MM.1S (cell line): ENCODE measurements around the gene TPSD1.

ENCODE experiments used
- DNase-seq: peaks from one replicate; pipeline ENCODE4 v3.0.0-alpha.2; 2015
- H2AFZ ChIP-seq: fragments of 300-600 bp; sonication (generic); 2 replicates; pipeline ENCODE4 v1.6.0; 2016; ENCODE audit warnings: antibody characterized with exemption, low read length
- H3F3A ChIP-seq: fragments of 300-600 bp; sonication (generic); 2 replicates; pipeline ENCODE4 v1.6.1; 2016; ENCODE audit warnings: mild to moderate bottlenecking, antibody characterized with exemption, low read length, moderate library complexity, mixed read lengths; ENCODE audit not compliant: insufficient read depth
- H3K27ac ChIP-seq: fragments of 300-600 bp; sonication (generic); 2 replicates; pipeline ENCODE4 v1.5.1; 2016; ENCODE audit warnings: mild to moderate bottlenecking, low read length
- H3K27me3 ChIP-seq: fragments of 300-600 bp; sonication (generic); replicated peaks from 2 replicates; pipeline ENCODE4 v1.6.0; 2016; ENCODE audit warnings: low read length; ENCODE audit not compliant: insufficient read depth
- H3K36me3 ChIP-seq: fragments of 300-600 bp; sonication (generic); replicated peaks from 2 replicates; pipeline ENCODE4 v1.6.1; 2016; ENCODE audit warnings: mild to moderate bottlenecking, low read length, mixed read lengths; ENCODE audit not compliant: insufficient read depth
- H3K4me1 ChIP-seq: fragments of 300-600 bp; sonication (generic); 2 replicates; pipeline ENCODE4 v1.6.1; 2016; ENCODE audit warnings: low read length, mixed read lengths
- H3K4me2 ChIP-seq: fragments of 300-600 bp; sonication (generic); 2 replicates; pipeline ENCODE4 v1.6.0; 2016; ENCODE audit warnings: low read depth, low read length
- H3K4me3 ChIP-seq: fragments of 300-600 bp; sonication (generic); 2 replicates; pipeline ENCODE4 v1.5.1; 2016; ENCODE audit warnings: low read length, mixed read lengths
- H3K79me2 ChIP-seq: fragments of 300-600 bp; sonication (generic); 2 replicates; pipeline ENCODE4 v1.6.1; 2016; ENCODE audit warnings: mixed run types, low read length, mixed read lengths
- H3K9ac ChIP-seq: fragments of 300-600 bp; sonication (generic); 2 replicates; pipeline ENCODE4 v1.6.1; 2016; ENCODE audit warnings: low read length, mixed read lengths
- H3K9me2 ChIP-seq: fragments of 300-600 bp; sonication (generic); replicated peaks from 2 replicates; pipeline ENCODE4 v1.6.1; 2016; ENCODE audit warnings: mild to moderate bottlenecking, low read length, mixed read lengths; ENCODE audit not compliant: insufficient read depth
- H3K9me3 ChIP-seq: fragments of 300-600 bp; sonication (generic); replicated peaks from 2 replicates; pipeline ENCODE4 v1.6.1; 2016; ENCODE audit warnings: mild to moderate bottlenecking, low read length, mixed read lengths; ENCODE audit not compliant: insufficient read depth
- H4K20me1 ChIP-seq: fragments of 300-600 bp; sonication (generic); 2 replicates; pipeline ENCODE4 v1.6.1; 2016; ENCODE audit warnings: mild to moderate bottlenecking, low read length, moderate library complexity, mixed read lengths; ENCODE audit not compliant: insufficient read depth
- CTCF ChIP-seq: fragments of 300-600 bp; sonication (generic); IDR thresholded peaks from 2 replicates; pipeline ENCODE4 v1.5.1; 2016; ENCODE audit warnings: antibody characterized with exemption, low read length, mixed read lengths
- EZH2 ChIP-seq: fragments of 300-600 bp; sonication (generic); optimal IDR thresholded peaks from 2 replicates; pipeline ENCODE3; 2017; ENCODE audit warnings: low read depth, mild to moderate bottlenecking, antibody characterized with exemption, low read length, mixed read lengths
- EZH2phosphoT487 ChIP-seq: fragments of 300-600 bp; sonication (generic); IDR thresholded peaks from 2 replicates; pipeline ENCODE4 v1.6.1; 2018; ENCODE audit warnings: antibody characterized with exemption, low read length

TPSD1 gene

GRCh38 chr16:1217526-1217925, 38.3 kb upstream of the TPSD1 start:
- no peaks in the 10 kb centered on the region for H3F3A ChIP-seq
- no peak overlapping the region for H3K4me3 ChIP-seq
- no peak overlapping the region for H3K9ac ChIP-seq
- no peak for DNase-seq
- H3K79me2 ChIP-seq: no peaks in the 10 kb centered on the region
- H2AFZ ChIP-seq: no peak overlapping the region
- no peaks in the 10 kb centered on the region for H3K36me3 ChIP-seq
- H4K20me1 ChIP-seq: no peaks in the 10 kb centered on the region
- no peaks in the 10 kb centered on the region for H3K4me1 ChIP-seq
- H3K9me3 ChIP-seq: no peaks in the 10 kb centered on the region
- no peaks in the 10 kb centered on the region for H3K9me2 ChIP-seq
- no peak overlapping the region for H3K4me2 ChIP-seq
- no peak for TF ChIP-seq EZH2
- no peak for TF ChIP-seq EZH2phosphoT487
- no peak for TF ChIP-seq CTCF
- H3K27ac ChIP-seq: no peak overlapping the region
- H3K27me3 ChIP-seq: peaks cover 98% of the 10 kb centered on the region

- H4K20me1 ChIP-seq: no peaks in the 10 kb centered on the region
- H3K9me3 ChIP-seq: no peaks in the 10 kb centered on the region
- no peak overlapping the region for H3K9ac ChIP-seq
- H3K4me1 ChIP-seq: no peaks in the 10 kb centered on the region
- H3K27me3 ChIP-seq: peaks cover 98% of the 10 kb centered on the region
- H3K36me3 ChIP-seq: no peaks in the 10 kb centered on the region
- TF ChIP-seq EZH2 (no peak), EZH2phosphoT487 (no peak), CTCF (no peak)
- no peak overlapping the region for H3K27ac ChIP-seq
- no peak overlapping the region for H2AFZ ChIP-seq
- H3K9me2 ChIP-seq: no peaks in the 10 kb centered on the region
- no peaks in the 10 kb centered on the region for H3F3A ChIP-seq
- no peak overlapping the region for H3K4me3 ChIP-seq
- H3K79me2 ChIP-seq: no peaks in the 10 kb centered on the region
- DNase-seq: no peak
- H3K4me2 ChIP-seq: no peak overlapping the region
Observed at GRCh38 chr16:1218061-1218929, 37.6 kb upstream of the TPSD1 start.

GRCh38 chr16:1218930-1219611, 36.8 kb upstream of the TPSD1 start:
- Histone ChIP-seq H3K9ac (no peak overlapping the region), H3K27me3 (peaks cover 98% of the 10 kb centered on the region), H3F3A (no peaks in the 10 kb centered on the region), H3K27ac (no peak overlapping the region), H3K4me1 (no peaks in the 10 kb centered on the region), H3K4me2 (no peak overlapping the region), H2AFZ (no peak overlapping the region), H3K79me2 (no peaks in the 10 kb centered on the region), H3K9me2 (no peaks in the 10 kb centered on the region), H3K4me3 (no peak overlapping the region), H3K36me3 (no peaks in the 10 kb centered on the region), H3K9me3 (no peaks in the 10 kb centered on the region), H4K20me1 (no peaks in the 10 kb centered on the region)
- no peak for DNase-seq
- TF ChIP-seq CTCF (no peak), EZH2 (no peak), EZH2phosphoT487 (no peak)
